GM21529 (cell line): Measurements from ENCODE around the gene BICC1.
"Not testable (repeated sequence)": the region's sequence is repeated elsewhere in the genome, so short reads cannot be mapped to it uniquely, and the experiment has no call there.

Experiments
- ATAC-seq: cut with Tn5 transposase; IDR thresholded peaks from one replicate; pipeline ENCODE4 v1.9.1; 2021; ENCODE audit not compliant: unreplicated experiment

Gene BICC1

DNA sequence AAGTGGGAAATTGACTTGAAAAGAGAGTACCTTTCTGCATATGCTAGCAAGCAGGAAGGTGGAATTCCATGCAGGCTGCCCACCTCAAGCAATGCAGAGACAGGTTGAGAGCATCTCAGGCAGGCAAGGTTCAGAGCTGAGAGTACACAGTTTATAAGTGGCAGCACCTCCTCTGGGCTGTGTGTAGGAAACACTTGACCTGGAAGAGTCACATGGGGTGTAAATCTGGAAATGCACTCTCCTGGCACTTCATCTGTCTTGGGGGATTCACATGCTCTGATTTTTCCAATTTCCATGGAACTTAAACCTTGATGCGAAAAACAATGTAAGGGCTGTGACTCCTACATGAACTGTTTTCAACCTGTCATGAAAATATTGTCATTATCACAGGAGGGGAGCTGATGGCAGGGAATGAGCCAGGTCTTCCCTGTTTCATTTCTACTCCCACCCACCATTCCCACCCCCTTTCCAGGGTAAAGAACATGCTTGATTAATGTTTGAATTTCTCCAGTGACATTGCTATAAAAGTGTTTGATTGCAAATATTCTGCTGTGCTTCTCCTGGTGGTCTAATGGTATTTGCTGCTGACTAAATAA is 328.3 kb downstream of the BICC1 start:
- no peak for ATAC-seq

DNA sequence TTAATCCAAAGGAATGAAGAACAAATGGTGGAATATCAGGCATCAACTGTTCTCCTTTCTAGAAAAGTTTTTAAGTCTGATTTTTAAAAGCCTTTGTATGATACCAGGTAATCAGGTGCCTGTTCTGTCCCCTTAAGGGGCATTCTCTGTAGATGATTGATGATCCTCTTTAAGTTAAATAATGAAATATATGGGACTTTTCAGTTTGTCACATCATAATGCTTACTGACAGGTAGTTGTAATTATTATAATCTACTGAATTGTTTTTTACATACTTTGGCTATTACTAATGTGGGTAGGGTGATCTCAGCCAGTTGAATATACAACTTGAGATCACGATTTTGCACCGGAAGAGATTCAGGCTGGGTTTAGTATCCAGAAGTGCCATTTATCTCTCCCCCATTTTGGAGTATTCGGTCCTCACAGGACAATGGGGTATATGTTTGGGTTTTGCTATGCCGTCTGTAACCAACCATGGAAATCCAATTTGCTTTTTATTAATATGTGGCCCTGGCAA is 330.2 kb downstream of the BICC1 start:
- no peak for ATAC-seq

DNA sequence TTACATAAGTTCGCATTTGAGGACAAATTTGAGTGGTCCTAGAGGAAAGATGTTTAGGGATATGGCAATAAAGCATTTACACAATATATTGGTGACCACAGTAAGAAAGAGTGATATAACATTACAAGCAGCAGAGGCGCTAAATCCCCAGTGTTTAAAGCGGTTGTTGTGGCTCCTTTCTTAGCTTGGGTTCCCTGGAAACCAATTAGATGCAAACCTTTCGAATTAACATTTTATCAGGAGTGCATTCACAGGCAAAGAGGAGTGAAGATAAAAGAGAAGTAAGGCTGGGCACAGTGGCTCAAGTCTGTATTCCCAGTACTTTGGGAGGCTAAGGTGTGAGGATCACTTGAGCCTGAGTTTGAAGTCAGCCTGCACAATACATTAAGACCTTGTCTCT is 331.1 kb downstream of the BICC1 start:
- no peak for ATAC-seq

DNA sequence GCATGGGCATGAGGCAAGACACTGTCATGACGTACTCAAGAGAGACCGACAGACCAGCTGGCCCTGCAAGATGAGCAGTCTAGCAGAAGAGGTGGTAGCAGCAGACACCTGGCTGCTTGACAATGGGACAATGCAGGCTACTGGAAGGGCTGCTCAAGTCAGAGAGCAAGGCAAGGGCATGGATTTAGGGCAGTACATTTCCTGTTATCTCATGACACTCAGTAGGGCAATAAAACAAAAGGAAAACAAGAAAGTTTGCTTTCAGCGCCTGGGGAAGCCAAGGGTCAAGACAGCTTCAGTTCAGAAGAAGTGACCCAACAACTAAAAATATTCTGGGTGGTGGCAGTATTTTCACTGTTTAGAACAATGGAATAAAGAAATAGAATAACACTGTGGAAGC is 332.0 kb downstream of the BICC1 start:
- no peak for ATAC-seq

DNA sequence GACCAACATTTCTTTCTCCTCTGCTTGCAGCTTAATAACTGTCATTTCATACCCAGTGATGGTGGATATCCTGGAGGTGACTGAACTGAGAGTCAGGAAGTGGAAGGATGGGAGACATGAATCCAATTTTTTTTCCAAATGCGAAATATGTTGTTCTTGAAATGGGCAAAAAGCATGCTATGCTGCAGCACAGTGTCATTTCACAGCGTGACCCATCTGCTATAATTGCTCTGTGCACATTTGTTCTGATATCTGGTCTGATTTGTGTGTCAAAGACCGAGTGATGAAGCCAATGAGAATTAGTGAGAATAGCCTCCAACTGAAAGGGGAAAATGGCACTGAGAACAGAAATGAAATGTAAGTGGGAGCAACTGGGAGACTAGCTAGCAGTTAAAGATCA is 334.2 kb downstream of the BICC1 start:
- no peak for ATAC-seq

DNA sequence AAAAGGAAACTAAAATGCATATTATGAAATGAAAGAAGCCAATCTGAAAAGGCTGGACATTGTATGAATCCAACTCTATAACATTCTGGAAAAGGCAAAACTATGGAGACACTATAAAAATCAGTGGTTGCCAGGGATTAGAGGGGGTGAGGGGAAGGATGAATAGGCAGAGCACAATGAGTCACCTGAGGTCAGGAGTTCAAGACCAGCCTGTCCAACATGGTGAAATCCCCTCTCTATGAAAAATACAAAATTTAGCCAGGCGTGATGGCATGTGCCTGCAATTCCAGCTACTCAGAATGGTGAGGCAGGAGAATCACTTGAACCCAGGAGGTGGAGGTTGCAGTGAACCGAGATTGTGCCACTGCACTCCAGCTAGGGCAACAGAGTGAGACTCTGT is 338.9 kb downstream of the BICC1 start:
- no peak for ATAC-seq

DNA sequence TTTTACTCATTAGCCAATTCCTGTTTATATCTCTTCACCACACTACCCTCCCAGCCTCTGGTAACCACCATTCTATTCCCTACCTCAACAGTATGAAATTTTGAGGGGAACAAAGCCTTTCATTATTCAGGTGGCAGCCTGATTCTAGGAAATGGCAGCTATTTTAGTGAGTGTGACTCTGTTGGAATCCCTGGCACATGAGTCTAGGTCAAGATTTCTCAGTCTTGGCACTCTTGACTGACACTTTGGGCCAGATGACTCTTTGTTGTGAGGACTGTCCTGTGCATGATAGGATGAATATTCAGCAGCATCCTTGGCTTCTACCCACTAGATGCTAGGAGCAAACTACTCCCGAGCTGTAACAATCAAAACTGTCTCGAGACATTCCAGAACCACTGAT is 341.0 kb downstream of the BICC1 start:
- ATAC-seq: no peak

DNA sequence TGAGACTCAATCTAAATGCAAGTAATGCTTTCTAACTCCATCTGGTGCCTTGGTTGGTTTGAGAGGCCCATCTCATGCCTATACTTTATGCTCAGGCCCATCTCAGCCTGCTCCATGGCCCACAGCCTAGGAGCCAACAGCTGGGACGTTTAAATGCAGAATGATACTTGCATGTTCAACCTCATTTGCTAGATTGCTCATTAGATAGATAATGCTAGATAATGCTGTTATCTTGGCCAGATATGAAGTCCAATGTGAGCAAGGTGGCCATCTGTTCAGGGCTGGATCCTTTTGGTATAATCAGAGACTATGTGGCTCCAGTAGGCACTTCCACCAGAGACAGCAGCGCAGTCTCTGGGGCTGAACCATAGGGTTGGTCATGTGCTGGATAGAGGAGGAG is 342.1 kb downstream of the BICC1 start:
- no peak for ATAC-seq

DNA sequence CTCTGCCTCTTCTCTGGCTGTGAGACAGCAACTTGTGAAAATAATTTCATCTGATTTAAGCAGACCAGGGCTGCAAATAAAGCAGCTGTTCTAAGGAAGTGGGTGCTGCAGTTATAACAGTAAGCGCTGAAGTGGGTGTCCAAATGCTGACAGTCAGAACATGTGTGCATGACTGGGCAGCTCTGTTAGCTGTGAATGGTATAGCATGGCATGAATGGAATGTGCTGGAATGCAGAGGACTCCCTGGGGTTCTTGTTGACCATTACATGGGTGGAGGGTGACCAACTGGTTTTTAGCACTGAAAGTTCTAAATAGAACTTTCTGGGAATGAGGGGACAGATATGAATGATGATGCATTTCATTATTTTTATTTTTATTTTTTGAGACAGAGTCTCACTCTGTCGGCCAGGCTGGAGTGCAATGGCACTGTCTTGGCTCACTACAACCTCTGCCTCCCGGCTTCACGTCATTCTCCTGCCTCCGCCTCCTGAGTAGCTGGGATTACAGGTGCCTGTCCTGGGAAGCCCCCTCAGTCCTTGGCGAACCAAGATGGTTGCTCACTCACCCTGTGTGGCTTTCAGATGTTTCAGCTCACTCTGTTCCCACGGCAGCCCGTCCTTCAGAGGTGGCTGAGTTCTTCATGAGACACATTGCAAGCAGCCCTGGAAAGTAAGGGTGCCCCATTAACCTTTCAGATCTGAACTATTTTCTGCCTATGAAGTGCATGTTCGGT is 344.0 kb downstream of the BICC1 start:
- no peak for ATAC-seq

DNA sequence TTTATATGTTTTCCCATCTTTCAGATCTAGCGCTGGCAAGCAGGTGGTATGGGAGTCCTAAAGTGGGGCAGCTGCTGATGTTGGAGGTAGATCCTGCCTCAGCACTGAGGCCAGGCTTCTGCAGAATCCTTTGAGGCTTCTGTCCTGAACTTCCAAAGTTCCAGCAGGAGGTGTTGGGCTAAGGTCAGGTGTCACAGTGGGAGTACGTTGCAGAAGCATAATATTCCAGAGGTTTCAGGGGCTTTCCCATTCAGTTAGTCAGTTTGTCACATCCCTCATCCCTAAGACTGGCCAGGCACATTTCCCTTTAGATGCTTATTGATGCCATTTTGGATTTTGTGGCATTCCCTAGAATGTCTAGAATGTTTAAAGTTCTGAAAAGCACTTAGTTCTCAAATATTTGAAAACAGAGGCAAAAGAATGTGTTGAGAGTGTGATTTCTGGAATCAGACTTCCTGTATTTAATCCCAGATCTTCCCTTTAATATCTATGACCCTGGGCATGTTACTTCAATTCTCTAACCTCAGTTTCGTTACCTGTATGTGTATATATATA is 344.7 kb downstream of the BICC1 start:
- ATAC-seq: no peak

DNA sequence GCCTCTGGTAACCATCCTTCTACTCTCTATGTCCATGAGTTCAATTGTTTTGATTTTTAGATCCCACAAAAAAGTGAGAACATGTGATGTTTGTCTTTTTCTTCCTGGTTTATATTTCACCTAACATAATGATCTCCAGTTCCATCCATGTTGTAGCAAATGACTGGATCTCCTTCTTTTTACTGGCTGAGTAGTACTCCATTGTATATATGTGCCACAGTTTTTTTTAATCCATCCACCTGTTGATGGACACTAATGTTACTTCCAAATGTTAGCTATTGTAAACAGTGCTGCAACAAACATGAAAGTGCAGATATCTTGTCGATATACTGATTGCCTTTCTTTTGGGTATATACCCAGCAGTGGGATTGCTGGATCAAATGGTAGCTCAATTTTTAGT is 345.5 kb downstream of the BICC1 start:
- not testable (repeated sequence) for ATAC-seq

DNA sequence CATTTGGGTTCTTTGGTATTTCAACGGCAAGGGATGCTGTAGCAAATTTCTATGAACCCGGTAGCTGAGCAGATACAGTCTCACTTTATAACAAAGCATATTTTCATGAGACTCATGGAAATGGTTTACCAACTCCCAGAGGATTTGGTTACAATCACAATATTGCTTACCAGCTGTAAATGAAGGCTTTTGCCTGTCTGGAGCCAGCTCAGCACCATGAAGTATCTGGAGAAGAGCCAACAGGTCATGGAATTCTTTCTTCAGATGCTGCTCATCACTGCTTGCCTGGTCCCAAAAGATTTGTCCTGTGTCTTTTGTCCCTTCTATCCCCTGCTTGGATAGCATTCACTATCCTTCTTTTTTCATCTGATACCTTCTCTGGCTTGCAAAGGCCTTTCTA is 346.9 kb downstream of the BICC1 start:
- no peak for ATAC-seq

DNA sequence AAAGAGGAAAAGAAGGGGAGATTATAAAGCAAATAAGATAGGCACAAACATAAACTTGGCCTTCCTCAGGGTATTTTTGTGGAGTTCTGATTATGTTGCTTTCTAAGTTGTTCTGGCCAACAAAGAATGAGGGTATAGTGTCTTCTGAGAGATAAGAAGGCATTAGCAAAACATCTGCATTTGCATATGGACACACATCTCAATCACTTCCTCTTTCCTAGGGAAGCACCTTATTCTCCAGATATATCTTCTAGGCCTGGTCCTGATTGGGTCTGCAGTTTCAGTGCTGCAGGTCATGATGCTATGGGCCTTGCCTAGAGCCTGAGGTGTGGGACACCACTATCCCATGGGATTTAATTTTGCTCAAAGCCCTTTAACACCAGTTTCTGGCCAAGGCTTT is 355.0 kb downstream of the BICC1 start:
- ATAC-seq: peak; percentile 61

DNA sequence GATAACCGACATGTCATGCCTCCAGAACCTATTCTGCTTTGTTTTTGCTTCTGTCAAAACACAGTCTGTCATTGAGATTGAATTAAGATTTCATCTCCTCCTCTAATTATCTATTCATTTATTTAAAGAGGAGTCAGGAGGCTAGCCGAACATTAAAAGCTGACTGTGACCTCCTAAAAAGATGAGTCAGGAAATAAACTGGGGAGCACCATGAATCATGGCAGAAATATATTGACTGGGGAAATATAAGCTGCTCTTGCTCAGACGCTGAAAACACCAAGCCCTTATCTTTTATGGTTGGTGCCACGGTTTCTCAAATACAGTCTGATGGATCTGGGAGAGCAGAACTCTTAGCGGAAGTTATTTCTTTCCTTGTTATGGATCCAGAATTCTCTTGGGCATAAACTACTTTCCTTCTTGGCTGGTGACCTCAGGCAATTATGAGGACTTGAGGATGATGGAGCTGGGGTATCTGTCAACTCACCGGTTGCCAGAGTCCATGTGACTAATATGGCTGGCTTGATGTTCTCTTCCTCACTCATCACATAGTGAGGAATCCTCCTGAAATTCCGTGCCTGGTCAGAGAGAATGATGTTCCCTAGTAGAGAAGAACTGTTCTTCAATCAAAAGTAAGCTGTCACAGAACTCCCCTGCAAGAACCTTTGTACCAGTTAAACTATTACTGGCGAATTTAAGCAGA is 356.2 kb downstream of the BICC1 start:
- no peak for ATAC-seq

DNA sequence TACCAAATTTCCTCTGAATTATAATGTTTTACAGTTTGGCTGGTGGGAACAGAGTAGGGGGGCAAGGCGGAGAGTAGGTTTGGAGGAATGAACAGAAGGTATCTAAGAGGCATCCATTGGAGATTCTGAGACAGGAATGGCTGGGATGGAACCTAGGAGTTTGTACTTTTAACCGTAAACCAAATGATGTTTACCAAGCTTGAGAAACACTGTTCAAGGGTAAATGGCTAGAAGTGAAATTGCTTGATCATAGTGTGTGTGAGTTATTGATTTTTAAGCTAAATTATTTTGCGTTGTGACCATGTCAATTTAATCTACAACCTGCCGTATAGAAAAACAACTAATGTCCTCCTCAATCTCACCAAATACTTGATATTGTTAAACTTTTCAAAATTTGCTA is 357.4 kb downstream of the BICC1 start:
- no peak for ATAC-seq

DNA sequence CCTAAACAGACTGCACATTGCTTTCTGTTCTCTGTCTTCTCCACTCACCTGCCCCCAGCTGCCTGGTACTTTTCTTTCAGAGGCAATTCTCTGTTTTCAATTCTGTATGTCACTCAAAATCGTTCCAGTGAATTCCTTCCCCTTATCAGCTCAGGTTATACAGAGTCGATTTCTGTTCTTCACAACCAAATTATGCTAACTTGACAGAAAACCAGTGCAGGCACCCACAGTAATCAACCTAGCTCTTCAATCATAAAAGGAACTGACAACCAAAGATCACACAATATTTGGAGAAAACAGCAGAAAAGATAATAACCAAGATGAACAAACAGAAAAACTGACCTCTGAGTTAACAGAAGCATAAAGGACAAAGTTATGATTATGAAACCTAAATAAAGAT is 360.5 kb downstream of the BICC1 start:
- no peak for ATAC-seq
